HG03045 (cell line): ENCODE results near the gene HHIPL1.

Source experiments
- ATAC-seq: cut with Tn5 transposase; IDR thresholded peaks from one replicate; pipeline ENCODE4 v1.9.1; 2021; ENCODE audit warnings: mild to moderate bottlenecking, moderate library complexity; ENCODE audit not compliant: unreplicated experiment

Gene HHIPL1

GRCh38 chr14:99686557-99687283 lies 41.8 kb downstream of the HHIPL1 start:
- ATAC-seq, result no peak

GRCh38 chr14:99687284-99688209 lies 42.6 kb downstream of the HHIPL1 start:
- ATAC-seq, result no peak

- no peak for ATAC-seq
Measured at GRCh38 chr14:99688210-99688581, 43.3 kb downstream of the HHIPL1 start.

GRCh38 chr14:99688629-99689028 lies 43.7 kb downstream of the HHIPL1 start:
- no peak for ATAC-seq

DNA sequence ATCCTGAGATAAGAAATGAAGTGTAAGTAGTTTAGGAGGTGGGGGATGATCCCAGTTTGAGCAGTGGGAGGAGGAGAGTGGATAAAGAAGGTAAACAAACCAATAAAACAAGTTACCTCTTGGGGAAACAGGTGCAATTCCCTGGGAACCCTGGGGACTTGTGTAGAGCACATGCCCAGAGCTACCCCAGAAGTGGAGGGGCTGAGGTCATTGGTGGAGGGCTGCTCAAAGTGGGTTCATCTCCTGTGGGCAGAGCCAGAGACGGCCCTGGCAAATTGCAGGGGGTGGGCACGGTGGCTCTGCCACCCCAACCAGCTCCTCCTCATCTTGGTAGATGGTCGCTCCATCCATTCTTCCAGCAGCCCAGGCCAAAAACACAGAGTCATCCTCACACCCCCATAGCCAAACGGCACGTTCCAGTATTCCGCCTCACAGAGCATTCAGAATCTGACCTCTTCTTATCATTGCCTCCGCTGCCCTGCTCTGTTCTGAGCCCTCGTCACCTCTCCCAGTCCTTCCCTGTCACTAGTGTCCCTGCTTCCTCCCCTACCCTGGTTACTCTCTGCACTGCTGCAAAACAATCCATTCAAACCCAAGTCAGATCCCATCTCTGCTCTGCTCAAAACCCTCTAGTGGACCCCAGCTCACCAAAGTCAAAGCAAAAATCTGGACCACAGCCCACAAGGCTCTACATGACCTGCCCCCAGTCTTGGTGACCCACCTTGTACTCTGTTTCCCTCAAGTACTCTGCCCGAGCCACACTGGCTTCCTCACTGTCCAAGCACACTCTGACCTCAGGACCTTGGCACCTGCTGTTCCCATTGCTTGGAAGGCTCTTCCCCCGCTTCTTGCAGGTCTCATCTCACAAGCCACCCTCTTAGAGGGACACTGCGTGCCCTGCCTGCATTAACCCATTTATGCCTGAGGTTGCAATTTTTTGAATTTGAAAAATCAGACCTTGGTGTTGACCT lies 44.6 kb downstream of the HHIPL1 start:
- no peak for ATAC-seq

DNA sequence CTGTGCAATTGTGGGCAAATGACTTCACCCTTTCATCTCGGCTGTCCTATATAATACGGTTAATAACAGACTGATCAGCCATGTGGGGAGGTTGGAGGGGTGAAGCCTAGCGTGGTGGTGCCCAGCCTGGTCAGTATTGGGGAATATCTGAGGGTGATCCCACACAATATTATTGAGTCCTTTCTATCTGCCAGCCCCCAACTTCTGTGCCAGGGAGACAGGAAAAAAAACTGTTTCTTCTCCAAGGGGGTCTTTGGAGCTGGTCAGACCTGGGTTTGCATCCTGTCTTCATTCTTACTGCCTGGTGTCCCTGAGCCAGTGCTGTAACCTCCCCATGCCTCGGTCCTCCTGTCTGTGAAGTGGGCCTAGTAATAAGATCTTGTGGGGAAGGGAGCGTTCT lies 45.7 kb downstream of the HHIPL1 start:
- ATAC-seq, result no peak

GRCh38 chr14:99691111-99691885 lies 46.4 kb downstream of the HHIPL1 start:
- no peak for ATAC-seq

GRCh38 chr14:99693918-99694317 lies 49.0 kb downstream of the HHIPL1 start:
- ATAC-seq, result no peak

DNA sequence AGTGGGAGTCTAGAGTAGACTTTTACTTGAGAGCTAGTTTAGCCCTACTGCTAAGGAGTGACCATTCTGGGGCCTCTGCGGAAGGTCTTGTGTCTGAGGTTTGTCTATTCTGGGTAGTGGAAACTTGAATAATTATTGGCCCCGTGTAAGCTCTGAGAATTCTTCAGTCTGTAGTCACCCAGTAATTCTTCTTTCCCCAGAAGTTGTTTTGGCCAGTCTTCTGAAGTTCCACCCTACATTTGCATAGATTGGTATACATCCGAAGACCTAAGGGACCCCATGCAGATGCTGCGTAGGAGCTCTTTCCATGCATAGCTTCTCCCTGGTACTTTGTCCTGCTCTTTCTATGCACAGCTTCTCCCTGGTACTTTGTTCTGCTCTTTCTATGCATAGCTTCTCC lies 52.0 kb downstream of the HHIPL1 start:
- ATAC-seq, result no peak

- ATAC-seq, result no peak
Measured at GRCh38 chr14:99698236-99698635, 53.3 kb downstream of the HHIPL1 start.

- ATAC-seq, result no peak
Measured at GRCh38 chr14:99698642-99699041, 53.7 kb downstream of the HHIPL1 start.

- no peak for ATAC-seq
Measured at GRCh38 chr14:99699085-99699760, 54.3 kb downstream of the HHIPL1 start.

DNA sequence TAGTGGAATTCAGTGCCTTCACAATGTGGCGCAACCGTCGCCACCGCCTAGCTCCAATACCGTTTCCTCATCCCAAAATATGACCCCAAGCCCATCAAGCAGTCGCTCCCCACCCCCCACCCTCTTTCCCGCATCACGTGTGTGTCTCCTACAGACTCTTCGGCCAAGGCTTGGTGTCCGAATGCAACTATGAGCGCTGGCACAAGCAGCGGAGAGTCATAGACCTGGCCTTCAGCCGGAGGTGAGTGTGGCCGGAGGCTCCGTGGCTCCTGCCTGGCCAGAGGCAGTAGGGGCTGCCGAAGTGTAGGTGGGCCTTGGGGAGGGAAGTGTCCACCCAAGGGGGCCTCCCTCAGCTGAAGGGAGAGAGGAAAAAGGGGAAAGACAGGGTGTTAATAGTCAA lies 54.9 kb downstream of the HHIPL1 start:
- ATAC-seq, result no peak

- no peak for ATAC-seq
Measured at GRCh38 chr14:99700379-99700778, 55.5 kb downstream of the HHIPL1 start.

- no peak for ATAC-seq
Measured at GRCh38 chr14:99701260-99701659, 56.3 kb downstream of the HHIPL1 start.

DNA sequence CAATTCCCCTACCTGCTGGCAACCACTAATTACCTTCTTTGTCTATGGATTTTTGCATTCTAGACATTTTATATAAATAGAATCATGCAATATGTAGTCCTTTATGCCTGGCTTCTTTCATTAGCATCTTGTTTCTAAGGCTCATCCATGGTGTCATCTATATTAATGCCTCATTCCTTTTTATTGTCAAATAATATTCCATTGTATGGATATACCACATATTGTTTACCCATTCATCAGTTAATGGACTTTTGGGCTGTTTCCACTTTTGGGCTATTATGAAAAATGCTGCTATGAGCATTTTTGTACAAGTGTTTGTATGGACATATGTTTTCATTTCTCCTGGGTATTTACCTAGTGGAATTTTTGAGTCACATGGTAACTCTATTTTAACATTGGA lies 57.2 kb downstream of the HHIPL1 start:
- no peak for ATAC-seq

DNA sequence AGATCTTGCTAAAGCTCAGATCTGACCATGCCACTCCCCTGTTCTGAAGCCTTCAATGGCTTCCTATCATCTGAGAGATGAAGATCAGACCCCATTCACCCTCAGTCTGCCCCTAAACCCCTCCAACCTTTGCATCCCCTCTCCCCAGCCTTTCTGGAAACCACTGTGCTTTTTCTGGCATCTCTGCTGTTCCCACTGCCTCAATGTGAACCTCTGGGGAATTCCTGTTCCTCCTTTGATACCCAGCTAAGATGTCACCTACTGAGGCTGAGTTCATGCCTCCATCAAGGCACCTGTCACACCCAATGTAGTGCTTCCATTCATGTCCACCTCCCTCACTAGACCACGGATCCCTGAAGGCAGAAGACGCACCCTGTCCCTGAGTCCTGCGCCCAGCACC lies 58.5 kb downstream of the HHIPL1 start:
- ATAC-seq, result no peak

DNA sequence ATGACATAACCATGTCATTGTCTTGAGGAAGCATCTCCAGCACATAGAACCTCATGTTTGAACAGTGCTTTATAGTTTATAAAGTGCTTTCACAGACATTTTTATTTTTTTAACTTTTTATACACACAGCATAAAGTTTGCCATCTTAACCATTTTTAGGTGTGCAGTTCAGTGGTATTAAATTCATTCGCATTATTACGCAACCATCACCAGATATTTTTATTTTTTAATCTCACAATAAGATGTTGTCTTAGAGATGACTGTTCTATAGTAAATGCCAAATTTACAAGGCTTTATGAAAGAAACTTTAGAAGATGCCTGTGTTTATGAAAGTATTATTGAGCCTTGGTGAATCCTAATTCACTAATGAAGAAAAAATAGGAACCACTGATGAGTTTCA lies 59.1 kb downstream of the HHIPL1 start:
- ATAC-seq, result no peak

- ATAC-seq, result no peak
Measured at GRCh38 chr14:99706107-99706900, 61.4 kb downstream of the HHIPL1 start.
